Measurements from ENCODE around the gene ADGRA1. TPM values are rescaled to one million over a fixed set of nuclear protein-coding genes. Genes with fewer than 3 reads are reported as not detected.
A peak's percentile ranks its signal among the peaks of the same experiment; 100 is the strongest.
"Not testable (repeated sequence)": the region's sequence is repeated elsewhere in the genome, so short reads cannot be mapped to it uniquely, and the experiment has no call there.

Gene ADGRA1
- polyA plus RNA-seq, 1 donor = 1.7 TPM

DNA sequence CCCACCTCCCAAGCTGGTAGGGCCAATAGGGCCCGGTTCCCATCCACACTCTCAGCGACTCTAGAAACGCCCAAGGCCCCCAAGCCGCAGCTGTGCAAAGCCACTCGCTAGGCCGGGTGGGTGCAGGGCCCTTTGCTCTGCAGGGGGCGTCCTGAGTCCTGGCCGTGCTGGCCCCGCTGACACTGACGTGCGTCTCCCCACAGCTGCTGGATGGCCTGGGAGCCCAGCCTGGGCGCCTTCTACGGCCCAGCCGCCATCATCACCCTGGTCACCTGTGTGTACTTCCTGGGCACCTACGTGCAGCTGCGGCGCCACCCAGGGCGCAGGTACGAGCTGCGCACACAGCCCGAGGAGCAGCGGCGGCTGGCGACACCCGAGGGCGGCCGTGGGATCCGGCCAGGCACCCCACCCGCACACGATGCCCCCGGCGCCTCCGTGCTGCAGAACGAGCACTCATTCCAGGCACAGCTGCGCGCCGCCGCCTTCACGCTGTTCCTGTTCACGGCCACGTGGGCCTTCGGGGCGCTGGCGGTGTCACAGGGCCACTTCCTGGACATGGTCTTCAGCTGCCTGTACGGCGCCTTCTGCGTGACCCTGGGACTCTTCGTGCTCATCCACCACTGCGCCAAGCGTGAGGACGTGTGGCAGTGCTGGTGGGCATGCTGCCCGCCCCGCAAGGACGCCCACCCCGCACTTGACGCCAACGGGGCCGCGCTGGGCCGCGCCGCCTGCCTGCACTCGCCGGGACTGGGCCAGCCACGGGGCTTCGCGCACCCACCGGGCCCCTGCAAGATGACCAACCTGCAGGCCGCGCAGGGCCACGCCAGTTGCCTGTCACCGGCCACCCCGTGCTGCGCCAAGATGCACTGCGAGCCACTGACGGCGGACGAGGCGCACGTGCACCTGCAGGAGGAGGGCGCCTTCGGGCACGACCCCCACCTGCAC is 40.7 kb downstream of the ADGRA1 start:
- DNase-seq = no peak

DNA sequence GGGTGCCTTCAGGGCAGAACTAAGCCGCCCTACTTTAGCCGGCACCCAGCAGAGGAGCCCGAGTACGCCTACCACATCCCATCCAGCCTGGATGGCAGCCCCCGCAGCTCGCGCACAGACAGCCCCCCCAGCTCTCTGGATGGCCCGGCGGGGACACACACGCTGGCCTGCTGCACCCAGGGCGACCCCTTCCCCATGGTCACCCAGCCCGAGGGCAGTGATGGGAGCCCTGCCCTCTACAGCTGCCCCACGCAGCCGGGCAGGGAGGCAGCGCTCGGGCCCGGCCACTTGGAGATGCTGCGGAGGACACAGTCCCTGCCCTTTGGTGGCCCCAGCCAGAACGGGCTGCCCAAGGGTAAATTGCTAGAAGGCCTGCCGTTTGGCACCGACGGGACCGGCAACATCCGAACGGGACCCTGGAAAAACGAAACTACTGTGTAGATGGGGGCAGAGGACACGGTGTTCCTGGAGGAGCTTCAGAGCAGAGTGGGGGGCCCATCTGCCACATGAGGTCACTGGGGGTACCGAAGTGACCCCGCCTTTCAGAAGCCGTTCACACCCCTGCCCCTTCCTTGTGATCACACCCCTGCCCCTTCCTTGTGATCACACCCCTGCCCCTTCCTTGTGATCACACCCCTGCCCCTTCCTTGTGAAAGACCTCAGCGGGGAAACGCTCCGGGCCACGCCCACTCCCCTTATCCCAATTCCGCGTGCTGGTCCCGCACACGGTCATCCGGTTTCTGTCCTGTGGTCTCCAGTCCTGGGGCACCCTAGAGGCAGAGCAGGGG is 41.5 kb downstream of the ADGRA1 start:
- DNase-seq = no peak

DNA sequence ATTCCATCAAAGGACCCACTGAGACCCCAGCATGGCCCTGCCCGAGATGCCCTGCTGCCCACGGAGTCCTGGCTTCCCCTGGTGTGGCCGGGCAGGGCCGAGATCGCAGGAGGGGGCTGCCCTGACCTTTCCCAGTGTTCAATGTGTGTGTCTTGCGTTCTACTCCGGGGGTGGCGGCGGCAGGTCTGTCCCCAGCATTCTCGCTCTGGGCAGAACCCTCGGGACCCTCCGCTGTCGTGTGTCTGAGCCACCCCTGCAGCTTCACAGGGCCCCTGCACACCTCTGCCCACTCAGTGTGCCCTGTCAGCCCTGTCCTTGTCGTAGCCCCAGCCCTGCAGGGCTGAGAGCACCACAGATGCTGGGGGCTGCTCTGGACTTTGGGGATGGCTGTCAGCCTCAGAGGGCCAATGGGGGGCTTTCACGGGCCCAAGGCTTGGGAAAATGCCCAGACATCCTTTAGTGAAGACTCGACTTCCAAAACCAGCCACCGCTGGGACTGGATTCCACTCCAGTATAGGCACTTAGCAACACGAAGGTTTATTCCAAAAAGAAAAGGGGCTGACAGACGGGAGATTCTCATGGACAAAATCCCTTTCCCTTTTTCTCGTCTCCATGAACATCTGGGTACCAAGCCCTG is 42.3 kb downstream of the ADGRA1 start:
- no peak for DNase-seq

DNA sequence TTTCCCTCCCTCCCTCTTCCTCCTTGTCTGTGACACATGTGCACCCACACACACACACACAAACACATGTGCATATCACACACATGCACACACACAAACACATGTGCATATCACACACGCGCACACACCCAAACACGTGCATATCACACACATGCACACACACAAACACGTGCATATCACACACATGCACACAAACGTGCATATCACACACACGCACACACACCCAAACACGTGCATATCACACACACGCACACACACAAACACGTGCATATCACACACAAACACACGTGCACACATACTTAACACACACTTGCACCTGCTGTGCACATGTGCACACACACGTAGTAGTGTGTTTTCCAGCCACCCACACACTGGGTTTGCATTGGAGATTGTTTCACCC is 42.9 kb downstream of the ADGRA1 start:
- no peak for DNase-seq

DNA sequence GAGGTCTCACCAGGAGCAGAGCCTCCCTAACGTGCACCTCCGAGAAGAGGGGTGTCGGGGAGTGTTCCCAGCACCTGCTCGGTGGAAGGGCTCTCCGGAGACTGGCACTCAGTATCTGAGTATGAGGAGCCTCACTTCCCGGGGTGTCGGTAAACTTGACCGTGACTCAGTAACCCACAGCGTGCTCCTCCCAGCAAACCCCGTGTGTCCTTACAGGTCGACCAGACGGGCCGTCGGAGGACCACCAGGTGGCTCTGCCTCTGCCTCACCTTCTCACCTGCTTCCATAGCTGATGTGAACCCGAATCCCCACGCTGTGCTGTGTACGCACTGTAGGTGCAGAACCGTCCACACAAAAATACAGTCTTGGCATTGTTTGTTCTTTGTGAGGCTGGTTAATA is 43.3 kb downstream of the ADGRA1 start:
- DNase-seq = no peak

DNA sequence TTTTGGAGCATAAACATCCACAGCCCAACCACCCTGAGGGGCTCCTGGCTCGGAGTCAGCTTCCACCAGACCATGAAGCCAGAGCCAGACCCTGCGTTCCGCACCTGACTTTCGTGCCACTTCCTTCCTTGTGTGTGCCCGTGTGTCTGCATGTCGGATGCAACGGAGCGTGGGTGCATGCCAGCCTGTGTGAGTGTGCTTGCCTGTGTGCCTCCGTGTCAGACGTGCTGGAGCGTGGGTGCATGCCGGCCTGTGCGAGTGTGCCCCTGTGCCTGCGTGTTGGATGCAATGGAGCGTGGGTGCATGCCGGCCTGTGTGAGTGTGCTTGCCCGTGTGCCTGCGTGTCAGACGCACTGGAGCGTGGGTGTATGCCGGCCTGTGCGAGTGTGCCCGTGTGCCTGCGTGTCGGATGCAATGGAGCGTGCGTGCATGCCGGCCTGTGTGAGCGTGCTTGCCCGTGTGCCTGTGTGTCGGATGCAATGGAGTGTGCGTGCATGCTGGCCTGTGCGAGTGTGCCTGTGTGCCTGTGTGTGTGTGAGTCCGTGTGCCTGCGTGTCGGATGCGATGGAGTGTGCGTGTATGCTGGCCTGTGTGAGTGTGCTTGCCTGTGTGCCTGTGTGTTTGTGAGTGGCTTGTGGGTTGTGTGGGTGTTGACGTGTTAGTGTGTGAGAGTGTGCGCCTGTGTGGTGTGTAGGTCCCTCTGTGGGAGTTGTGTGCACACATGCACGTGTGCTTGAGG is 44.2 kb downstream of the ADGRA1 start:
- peak; percentile 66 for DNase-seq

DNA sequence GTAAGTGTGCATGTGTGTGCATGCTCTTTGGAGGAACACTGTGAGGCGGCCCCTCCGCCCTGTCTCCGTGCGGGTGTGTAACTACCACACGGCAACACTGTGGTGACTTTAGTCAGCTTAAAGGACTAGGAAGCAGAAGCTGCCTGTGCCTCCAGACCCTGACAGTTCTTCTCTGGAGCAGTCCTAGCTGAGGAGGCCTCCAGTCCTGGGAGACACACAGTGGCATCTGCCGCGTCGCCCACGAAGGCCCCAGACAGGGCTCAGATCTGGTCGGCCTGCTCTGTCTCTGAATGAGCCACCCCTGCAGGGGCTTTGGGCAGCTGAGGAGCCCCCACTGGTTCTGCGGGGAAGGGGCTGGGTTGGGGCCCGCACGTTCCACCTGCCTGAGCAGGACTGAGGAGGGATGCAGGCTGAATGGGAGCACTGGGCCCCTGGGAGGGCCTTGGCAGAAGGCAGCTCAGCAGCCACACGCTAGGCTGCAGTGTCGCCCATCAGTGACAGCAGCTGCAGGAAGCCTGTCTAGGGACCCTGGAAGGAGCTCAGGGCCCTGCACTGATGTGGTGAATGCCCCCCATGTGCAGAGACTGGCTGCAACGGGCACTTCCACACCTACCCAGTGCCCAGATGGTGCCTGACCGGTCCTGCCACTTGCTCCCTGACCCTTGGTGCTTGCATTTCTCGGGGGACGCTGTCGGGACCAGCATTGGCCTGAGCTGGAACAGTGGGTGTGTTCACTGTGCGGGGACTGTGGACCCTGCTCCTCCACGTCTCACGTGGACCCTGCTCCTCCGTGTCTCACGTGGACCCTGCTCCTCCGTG is 45.0 kb downstream of the ADGRA1 start:
- DNase-seq = no peak

DNA sequence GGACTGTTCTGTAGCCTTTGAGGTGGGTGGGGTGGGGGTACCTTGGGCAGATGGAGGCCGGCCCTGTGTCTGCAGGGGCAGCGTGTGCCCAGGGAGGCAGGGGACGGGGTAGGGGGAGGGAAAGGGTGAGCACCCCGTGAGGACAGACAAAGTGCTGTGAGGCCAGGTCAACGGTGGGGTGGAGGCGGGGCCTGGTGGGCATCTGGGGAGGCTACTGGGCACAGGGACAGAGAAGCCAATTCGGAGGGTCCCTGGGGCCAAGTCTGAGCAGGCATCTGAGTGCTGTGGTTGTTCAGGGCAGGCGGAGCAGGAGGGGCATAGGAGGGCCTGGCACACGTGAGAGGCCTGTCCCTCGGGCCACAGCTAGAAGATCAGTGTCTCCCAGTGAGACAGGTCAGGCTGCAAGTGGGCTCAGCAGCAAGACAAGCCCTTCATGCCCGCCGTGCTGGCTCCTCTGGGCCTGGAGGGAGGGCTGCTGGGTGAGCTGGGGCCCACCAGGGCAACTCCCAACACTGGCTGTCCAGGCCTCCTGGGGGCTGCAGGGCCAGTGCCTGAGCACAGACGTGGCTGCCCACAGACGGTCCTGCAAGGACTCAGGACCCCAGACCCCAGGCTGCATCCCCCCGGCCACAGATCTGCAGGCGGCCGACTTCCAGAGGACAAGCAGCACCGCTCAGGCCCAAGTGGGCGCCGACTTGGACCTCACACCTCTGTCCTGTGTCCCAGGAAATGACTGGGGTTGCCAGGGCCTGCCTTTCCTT is 45.9 kb downstream of the ADGRA1 start:
- DNase-seq = no peak

DNA sequence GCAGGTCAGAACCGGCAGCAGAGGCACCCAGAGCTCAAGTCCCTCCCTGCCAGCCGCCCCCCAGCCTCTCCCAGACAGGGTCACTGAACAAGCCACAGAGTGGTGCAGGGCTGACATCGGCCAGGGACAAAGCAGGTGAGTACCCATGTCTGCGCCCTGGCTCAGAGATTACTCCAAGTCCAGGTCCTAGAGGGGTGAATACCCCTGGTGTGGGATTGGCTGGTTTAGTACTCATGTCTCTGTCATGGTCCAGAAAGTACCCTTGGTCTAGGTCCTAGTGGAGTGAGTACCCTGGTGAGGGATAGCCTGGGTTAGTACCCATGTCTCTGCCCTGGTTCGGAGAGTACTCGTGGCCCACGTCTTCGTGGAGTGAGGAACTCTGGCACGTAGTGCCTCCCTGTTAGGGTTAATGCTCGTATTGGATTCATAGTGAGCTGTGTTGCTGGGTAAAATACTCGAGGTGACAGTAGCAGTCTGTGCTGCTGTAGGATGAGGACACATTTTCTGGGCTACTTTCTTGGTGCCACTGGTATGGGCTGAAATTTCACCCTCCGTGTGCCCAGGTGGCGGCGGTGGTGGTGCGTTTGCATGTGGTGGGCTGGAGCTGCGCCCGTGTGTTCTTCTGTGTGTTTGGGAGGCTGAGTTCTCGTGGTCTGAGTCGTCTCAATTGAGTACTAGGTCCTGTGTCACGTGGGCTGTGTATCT is 46.8 kb downstream of the ADGRA1 start:
- DNase-seq = no peak

DNA sequence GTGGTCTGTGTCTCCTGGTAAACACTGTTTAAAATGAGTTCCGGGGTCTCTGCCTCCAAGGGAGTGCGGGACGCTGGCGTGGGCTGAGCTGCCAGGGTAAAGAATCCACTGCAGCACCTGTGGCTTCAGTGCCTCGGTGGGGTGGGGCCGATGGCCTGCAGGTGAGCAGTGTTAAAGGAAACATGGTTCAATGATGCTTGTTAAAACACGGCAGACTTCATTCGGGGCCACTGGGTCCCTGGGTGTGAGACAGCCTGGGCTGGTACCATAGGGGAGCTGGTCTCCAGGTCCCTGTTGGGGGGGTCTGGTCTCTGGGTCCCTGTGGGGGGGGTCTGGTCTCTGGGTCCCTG is 47.4 kb downstream of the ADGRA1 start:
- DNase-seq = no peak

DNA sequence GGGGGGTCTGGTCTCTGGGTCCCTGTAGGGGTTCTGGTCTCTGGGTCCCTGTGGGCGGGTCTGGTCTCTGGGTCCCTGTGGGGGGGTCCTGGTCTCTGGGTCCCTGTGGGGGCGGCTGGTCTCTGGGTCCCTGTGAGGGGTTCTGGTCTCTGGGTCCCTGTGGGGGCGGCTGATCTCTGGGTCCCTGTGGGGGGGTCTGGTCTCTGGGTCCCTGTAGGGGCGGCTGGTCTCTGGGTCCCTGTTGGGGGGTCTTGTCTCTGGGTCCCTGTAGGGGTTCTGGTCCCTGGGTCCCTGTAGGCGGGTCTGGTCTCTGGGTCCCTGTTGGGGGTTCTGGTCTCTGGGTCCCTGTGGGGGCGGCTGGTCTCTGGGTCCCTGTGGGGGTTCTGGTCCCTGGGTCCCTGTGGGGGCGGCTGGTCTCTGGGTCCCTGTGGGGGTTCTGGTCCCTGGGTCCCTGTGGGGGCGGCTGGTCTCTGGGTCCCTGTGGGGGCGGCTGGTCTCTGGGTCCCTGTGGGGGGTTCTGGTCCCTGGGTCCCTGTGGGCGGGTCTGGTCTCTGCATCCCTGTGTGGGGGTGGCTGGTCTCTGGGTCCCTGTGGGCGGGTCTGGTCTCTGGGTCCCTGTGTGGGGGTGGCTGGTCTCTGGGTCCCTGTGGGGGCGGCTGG is 49.9 kb downstream of the ADGRA1 start:
- not testable (repeated sequence) for DNase-seq

DNA sequence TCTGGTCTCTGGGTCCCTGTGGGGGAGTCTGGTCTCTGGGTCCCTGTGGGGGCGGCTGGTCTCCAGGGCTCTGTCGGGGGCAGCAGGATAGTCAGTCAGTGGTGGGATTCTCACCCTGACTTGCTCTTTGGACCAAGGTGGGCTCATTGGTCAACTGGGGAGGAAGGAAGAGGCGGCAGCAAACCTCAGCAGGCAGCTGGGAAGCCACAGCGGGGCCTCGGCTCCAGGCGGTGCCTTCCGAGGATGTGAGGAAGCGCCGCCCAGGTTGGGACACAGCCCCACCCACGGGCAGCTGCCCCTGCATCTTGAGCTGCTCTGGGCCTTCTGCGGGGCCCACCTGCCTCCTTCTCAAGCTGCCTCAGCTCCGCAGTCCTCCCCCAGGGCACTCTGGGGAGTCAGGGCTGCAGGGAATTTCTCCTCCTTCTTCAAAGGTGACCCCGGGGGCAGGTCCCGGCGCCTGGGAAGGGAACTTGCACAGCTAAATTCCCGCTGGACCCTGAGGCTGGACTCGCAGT is 51.9 kb downstream of the ADGRA1 start:
- DNase-seq = no peak

DNA sequence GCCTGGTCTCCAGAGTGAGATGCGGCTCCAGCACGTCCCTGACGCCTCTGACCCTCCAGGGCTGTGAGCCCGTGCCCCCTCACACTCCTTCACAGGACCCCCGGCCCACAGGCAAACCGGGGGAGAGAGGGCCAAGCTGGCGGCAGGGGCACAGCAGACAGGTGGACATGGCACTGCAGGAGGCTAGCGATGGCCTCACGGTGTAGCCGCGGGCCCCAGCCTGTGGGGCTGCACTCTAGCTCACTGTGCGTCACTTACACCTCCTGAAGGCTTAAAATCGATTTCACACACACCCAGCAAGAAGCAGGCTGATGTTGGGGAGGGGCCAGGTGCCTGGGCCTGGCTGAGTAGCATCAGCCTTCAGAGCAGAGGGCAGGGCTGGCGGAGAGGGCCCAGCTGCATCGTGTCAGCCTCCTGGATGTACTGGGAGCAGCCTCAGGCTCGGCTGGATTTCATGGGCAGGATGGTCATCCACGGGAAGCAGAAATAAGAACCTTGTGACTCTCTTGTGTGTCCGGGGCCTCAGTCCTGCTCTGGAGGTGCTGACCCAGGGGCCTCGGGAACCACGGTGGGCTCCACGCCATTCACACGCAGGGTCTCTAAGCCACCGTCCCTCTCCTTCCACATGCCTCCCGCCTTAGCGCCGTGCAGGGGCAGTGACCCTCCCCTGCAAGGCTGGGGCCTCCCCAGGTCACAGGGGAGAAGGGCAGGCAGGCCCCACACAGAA is 52.9 kb downstream of the ADGRA1 start:
- no peak for DNase-seq

DNA sequence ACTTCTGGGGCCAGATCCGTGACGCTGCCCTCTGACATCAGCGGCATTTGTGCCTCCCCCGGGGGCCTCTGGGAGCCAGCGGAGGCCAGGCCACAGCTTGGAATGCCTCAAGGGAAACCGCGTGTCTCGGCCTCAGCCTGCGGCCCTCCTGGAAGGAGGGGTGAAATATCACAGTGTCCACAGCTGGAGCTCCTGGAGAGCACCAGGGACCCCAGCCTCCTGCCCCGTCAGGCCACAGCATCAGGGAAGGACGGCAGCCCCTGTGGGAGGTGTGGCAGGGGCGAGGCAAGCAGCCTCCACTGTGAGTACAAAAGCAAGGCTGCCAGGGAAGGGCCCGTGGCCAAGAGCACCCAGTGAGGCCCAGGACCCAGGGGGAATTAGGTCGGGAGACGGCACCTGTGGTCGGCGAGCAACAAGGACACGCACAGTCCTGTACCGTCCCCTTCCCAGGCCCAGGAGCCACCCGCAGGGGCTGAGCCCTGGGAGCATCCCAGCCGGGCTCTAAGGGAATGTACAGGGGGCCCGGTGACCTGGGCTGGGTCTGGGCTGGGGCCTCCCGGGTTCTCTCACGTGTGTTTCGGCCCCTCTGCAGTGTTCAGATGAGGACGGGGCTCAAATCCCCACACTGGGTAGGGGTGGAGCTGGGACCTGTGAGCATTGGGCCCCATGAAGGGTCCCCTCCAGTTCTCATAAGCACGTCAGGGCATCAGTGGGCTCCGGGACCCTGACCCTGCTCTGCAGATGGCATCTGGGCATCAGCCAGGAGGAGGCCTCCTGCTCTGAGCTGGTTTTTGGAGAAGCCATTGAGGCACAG is 53.6 kb downstream of the ADGRA1 start:
- no peak for DNase-seq

DNA sequence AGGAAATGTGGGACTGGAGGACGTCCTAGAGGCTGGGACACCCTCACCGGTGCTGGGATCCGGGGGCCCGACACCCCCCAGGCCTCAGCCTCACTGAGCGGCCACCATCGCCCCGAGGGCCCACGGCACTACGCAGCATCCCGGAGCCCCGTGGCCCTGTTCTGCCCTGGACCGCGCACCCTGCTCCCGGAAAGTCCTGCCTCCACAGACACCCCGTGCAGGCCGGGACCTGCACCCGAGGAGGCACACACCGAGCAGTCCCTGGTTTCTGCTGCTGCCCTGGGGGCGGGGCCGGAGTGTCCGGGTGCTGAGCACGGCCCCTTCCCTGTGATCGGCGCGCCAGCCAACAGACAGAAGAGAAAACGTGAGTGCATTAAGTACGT is 54.2 kb downstream of the ADGRA1 start:
- DNase-seq = no peak

DNA sequence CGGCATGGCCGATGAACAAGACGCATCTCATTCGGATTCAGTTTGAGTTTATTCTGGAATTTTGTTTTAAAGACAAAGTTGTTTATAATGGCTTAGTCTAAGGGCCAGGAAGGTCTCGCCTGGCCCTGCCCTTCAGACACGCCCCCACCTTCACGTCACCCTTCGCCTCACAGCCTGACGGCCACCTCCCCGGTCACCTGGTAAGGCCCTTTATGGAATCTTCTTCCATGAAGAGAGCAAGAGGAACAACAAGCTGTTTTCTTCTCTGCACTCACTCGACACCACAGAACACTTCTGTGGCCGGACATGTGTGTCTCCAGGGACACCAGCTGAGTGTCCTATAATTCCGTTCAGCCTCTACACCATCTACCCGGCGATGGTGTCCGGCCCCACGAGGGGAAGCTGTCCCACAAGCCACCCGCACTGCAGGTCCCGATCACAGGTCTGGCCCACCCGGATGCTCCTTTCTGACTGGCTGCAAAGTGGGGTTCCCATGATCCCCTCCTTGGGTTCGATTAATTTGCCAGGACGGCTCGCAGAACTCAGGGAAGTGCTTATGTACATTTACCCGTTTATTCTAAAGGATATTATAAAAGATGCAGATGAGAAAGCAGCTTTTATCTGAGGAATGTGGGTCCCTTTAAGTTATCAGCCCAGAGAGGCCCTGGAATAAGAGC is 54.9 kb downstream of the ADGRA1 start:
- no peak for DNase-seq

DNA sequence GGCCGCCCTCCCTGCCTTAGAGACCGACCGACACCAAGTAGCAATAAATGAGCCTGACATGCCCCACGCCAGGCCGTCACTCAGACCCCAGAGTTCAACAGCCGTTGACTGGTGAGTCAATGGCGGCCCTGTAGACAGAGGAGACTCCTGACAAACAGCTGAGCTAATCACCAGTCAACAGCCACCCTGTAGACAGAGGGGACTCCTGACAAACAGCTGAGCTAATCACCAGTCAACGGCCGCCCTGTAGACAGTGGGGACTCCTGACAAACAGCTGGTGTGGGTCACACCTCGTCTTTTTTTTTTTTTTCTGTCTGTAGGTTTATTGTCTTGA is 55.4 kb downstream of the ADGRA1 start:
- no peak for DNase-seq
